H1 (cell line): ENCODE measurements around the gene METRNL. TPM values are rescaled to one million over a fixed set of nuclear protein-coding genes. Genes with fewer than 3 reads are reported as not detected.

Experiments used
- CTCF ChIA-PET: fragments of 300-600 bp; sonication (Branson Sonifier 250); formaldehyde crosslinking; loops from one replicate; lab custom pipeline; 2021; ENCODE audit not compliant: partially characterized antibody; lab: Charles Lee
- POLR2A ChIA-PET: fragments of 300-600 bp; sonication (Branson Sonifier 250); formaldehyde crosslinking; loops from one replicate; lab custom pipeline; 2021; ENCODE audit warnings: inconsistent platforms; ENCODE audit not compliant: partially characterized antibody; lab: Charles Lee
- DNase-seq, 2 experiments: peaks; one replicate each; pipeline versions ENCODE4 v3.0.0 to v3.0.0-alpha.2; 2010 to 2022; ENCODE audit warnings: low spot score in 2 of 2, low read depth in 1 of 2, mixed read lengths in 1 of 2
- FAIRE-seq: peaks from 2 replicates; lab custom pipeline; 2011; peaks lifted over from hg19 to GRCh38; lab: Jason Lieb, UNC
- H2AFZ ChIP-seq: 2 replicates; pipeline ENCODE4 v1.8.1; 2012; ENCODE audit warnings: low read length, inconsistent platforms
- H2AK5ac ChIP-seq: 2 replicates; pipeline ENCODE4 v1.6.1; 2013; ENCODE audit warnings: low read depth, low read length
- H2BK120ac ChIP-seq: replicated peaks from 2 replicates; pipeline ENCODE3; 2013; ENCODE audit warnings: low read depth, low read length, inconsistent platforms
- H2BK12ac ChIP-seq: 2 replicates; pipeline ENCODE4 v1.6.1; 2013; ENCODE audit warnings: low read depth, low read length
- H2BK15ac ChIP-seq: 2 replicates; pipeline ENCODE4 v1.6.1; 2013; ENCODE audit warnings: low read length
- H2BK20ac ChIP-seq: 2 replicates; pipeline ENCODE4 v1.6.1; 2013; ENCODE audit warnings: low read length
- H2BK5ac ChIP-seq: 2 replicates; pipeline ENCODE4 v1.6.1; 2013; ENCODE audit warnings: low read depth, low read length
- H3K14ac ChIP-seq: 2 replicates; pipeline ENCODE4 v1.6.1; 2013; ENCODE audit warnings: inconsistent platforms; ENCODE audit not compliant: insufficient read length
- H3K18ac ChIP-seq: 2 replicates; pipeline ENCODE4 v1.6.1; 2013; ENCODE audit warnings: low read length; ENCODE audit errors: extremely low read depth
- H3K23ac ChIP-seq: 2 replicates; pipeline ENCODE4 v1.6.1; 2013; ENCODE audit warnings: inconsistent platforms; ENCODE audit not compliant: insufficient read length
- H3K23me2 ChIP-seq: 2 replicates; pipeline ENCODE4 v1.6.1; 2013; ENCODE audit warnings: low read depth, low read length
- H3K27ac ChIP-seq: 2 replicates; pipeline ENCODE4 v1.6.1; 2011; ENCODE audit warnings: low read depth, low read length, inconsistent platforms
- H3K27me3 ChIP-seq, 4 experiments: replicated peaks in 1 of 4; 1 replicate in 1 of 4; 2 replicates in 3 of 4; pipeline versions ENCODE4 v1.6.1 to v1.8.1; 2011 to 2013; ENCODE audit warnings: low read length in 3 of 4, mild to moderate bottlenecking in 3 of 4, inconsistent platforms in 2 of 4, mixed read lengths in 2 of 4, moderate library complexity in 1 of 4; ENCODE audit not compliant: control insufficient read depth in 3 of 4, insufficient read depth in 3 of 4; ENCODE audit errors: extremely low read depth in 1 of 4
- H3K36me3 ChIP-seq, 4 experiments: 2 replicates each; pipeline versions ENCODE4 v1.6.1 to v1.8.1; 2011 to 2013; ENCODE audit warnings: mild to moderate bottlenecking in 4 of 4, low read length in 3 of 4, moderate library complexity in 2 of 4, control low read depth in 1 of 4, inconsistent platforms in 1 of 4; ENCODE audit not compliant: insufficient read depth in 4 of 4, control insufficient read depth in 2 of 4
- H3K4ac ChIP-seq: replicated peaks from 2 replicates; pipeline ENCODE3; 2013; ENCODE audit warnings: low read length, low read depth, mixed read lengths, inconsistent platforms; ENCODE audit not compliant: insufficient read length
- H3K4me1 ChIP-seq, 4 experiments: replicated peaks in 1 of 4; 1 replicate in 1 of 4; 2 replicates in 3 of 4; pipeline versions ENCODE4 v1.6.1 to v1.8.1; 2011 to 2013; ENCODE audit warnings: low read length in 3 of 4, inconsistent platforms in 2 of 4, mixed read lengths in 1 of 4; ENCODE audit not compliant: insufficient read depth in 4 of 4, control insufficient read depth in 3 of 4
- H3K4me2 ChIP-seq, 2 experiments: 2 replicates each; pipeline versions ENCODE4 v1.6.1 to v1.8.1; 2011 to 2013; ENCODE audit warnings: low read depth in 2 of 2, low read length in 2 of 2, control low read depth in 1 of 2, inconsistent platforms in 1 of 2, mild to moderate bottlenecking in 1 of 2; ENCODE audit not compliant: insufficient read depth in 1 of 2
- H3K4me3 ChIP-seq, 4 experiments: fragments of 200-600, 300-600 bp in 1 of 4; sonication (generic), shearing (Covaris generic), sonication (Bioruptor Twin) in 1 of 4; 2 replicates each; pipeline versions ENCODE4 v1.5.1 to v1.8.1; 2011 to 2016; ENCODE audit warnings: low read length in 4 of 4, low read depth in 3 of 4, control low read depth in 2 of 4, inconsistent platforms in 2 of 4, mild to moderate bottlenecking in 2 of 4, mixed read lengths in 1 of 4, moderate library complexity in 1 of 4; ENCODE audit not compliant: insufficient read depth in 2 of 4; ENCODE audit errors: extremely low read depth in 1 of 4
- H3K56ac ChIP-seq: replicated peaks from 2 replicates; pipeline ENCODE3; 2013; ENCODE audit warnings: low read depth, mild to moderate bottlenecking, mixed read lengths, low read length, inconsistent platforms; ENCODE audit not compliant: insufficient read length
- H3K79me1 ChIP-seq: 2 replicates; pipeline ENCODE4 v1.6.1; 2013; ENCODE audit warnings: low read depth, low read length, control low read depth
- H3K79me2 ChIP-seq, 2 experiments: 2 replicates each; pipeline versions ENCODE4 v1.6.1 to v1.8.1; 2012 to 2013; ENCODE audit warnings: low read length in 2 of 2, mild to moderate bottlenecking in 2 of 2, inconsistent platforms in 1 of 2; ENCODE audit not compliant: insufficient read depth in 2 of 2, control insufficient read depth in 1 of 2
- H3K9ac ChIP-seq, 4 experiments: replicated peaks in 1 of 4; 1 replicate in 1 of 4; 2 replicates in 3 of 4; pipeline versions ENCODE4 v1.6.1 to v1.8.1; 2011 to 2013; ENCODE audit warnings: low read depth in 3 of 4, low read length in 3 of 4, control low read depth in 2 of 4, mild to moderate bottlenecking in 2 of 4, moderate library complexity in 2 of 4, inconsistent platforms in 1 of 4; ENCODE audit errors: extremely low read depth in 1 of 4
- H3K9me3 ChIP-seq, 2 experiments: 2 replicates each; pipeline versions ENCODE4 v1.6.1 to v1.8.1; 2012 to 2013; ENCODE audit warnings: mild to moderate bottlenecking in 2 of 2, moderate library complexity in 2 of 2, control low read depth in 1 of 2, inconsistent platforms in 1 of 2, low read depth in 1 of 2, low read length in 1 of 2, mixed read lengths in 1 of 2; ENCODE audit not compliant: insufficient read depth in 2 of 2
- H4K20me1 ChIP-seq, 2 experiments: replicated peaks in 1 of 2; 2 replicates each; pipeline versions ENCODE3 to v1.8.1; 2011 to 2013; ENCODE audit warnings: inconsistent platforms in 2 of 2, low read length in 2 of 2, mild to moderate bottlenecking in 1 of 2; ENCODE audit not compliant: insufficient read depth in 2 of 2, control insufficient read depth in 1 of 2
- H4K5ac ChIP-seq: 2 replicates; pipeline ENCODE4 v1.6.1; 2013; ENCODE audit warnings: low read length, low read depth, mixed read lengths, inconsistent platforms; ENCODE audit not compliant: insufficient read length
- H4K8ac ChIP-seq: 2 replicates; pipeline ENCODE4 v1.8.0; 2013; ENCODE audit warnings: mild to moderate bottlenecking, moderate library complexity, low read length, inconsistent platforms; ENCODE audit not compliant: insufficient read depth; ENCODE audit errors: extremely low read depth
- H4K91ac ChIP-seq: replicated peaks from 2 replicates; pipeline ENCODE3; 2013; ENCODE audit warnings: low read length, mixed read lengths, inconsistent platforms; ENCODE audit not compliant: insufficient read length
- SUZ12 ChIP-seq: fragments of 200-600 bp; sonication (generic); IDR thresholded peaks from 2 replicates; pipeline ENCODE4 v1.6.1; 2012; ENCODE audit warnings: mild to moderate bottlenecking, inconsistent platforms, low read length, moderate library complexity, mixed read lengths
- WGBS, 2 experiments: shearing (Covaris generic) in 1 of 2; methylation state at CpG; one replicate each; pipeline versions ENCODE4 v1.1.6 to v1.1.7; 2013 to 2015; ENCODE audit warnings: low lambda C conversion rate in 2 of 2, mixed read lengths in 2 of 2, inconsistent platforms in 1 of 2, low coverage in 1 of 2, missing lambda C conversion rate in 1 of 2; ENCODE audit not compliant: insufficient replicate concordance in 2 of 2, insufficient coverage in 1 of 2, insufficient read length in 1 of 2; ENCODE audit errors: extremely low coverage in 1 of 2, missing lambda C conversion rate in 1 of 2; 5-methylcytosine and 5-hydroxymethylcytosine counted together
- polyA plus RNA-seq, 7 experiments: library from polyadenylated mRNA; depleted of rRNA in 3 of 7; stranded (reverse) in 5 of 7; unstranded in 2 of 7; fragments of >200 nt in 5 of 7; fragments of 200-250 nt in 2 of 7; gene quantifications; 1 replicate in 5 of 7; 2 replicates in 1 of 7; 4 replicates in 1 of 7; pipeline versions ENCODE4 v1.2.1 to v1.2.3, GENCODE V29; 2011 to 2013; ENCODE audit warnings: missing spikeins in 2 of 7, mixed read lengths in 2 of 7
- total RNA-seq: library from RNA; stranded (reverse); fragmentation: NEBNext Ultra II Directional; extraction: Animal tissue kit (Norgen Biotek cat#: 25700); gene quantifications from 2 replicates; pipeline ENCODE4 v1.2.1, GENCODE V29; 2021
- TF ChIP-seq, protein P1 (sequence below), 3 experiments: IDR thresholded peaks; 1 replicate in 2 of 3; 2 replicates in 1 of 3; pipeline versions ENCODE4 v1.5.1 to v1.6.1; 2011; ENCODE audit warnings: low read length in 3 of 3, mild to moderate bottlenecking in 3 of 3, inconsistent platforms in 2 of 3, low read depth in 1 of 3, moderate library complexity in 1 of 3; ENCODE audit not compliant: insufficient read depth in 1 of 3; ENCODE audit errors: control extremely low read depth in 1 of 3

Gene METRNL
- total and polyA plus RNA-seq, 2 of the 8 experiments (the other 6 are each of a cell fraction or from before 2014, with no cell fraction given): 13.9 to 14.2 TPM

DNA sequence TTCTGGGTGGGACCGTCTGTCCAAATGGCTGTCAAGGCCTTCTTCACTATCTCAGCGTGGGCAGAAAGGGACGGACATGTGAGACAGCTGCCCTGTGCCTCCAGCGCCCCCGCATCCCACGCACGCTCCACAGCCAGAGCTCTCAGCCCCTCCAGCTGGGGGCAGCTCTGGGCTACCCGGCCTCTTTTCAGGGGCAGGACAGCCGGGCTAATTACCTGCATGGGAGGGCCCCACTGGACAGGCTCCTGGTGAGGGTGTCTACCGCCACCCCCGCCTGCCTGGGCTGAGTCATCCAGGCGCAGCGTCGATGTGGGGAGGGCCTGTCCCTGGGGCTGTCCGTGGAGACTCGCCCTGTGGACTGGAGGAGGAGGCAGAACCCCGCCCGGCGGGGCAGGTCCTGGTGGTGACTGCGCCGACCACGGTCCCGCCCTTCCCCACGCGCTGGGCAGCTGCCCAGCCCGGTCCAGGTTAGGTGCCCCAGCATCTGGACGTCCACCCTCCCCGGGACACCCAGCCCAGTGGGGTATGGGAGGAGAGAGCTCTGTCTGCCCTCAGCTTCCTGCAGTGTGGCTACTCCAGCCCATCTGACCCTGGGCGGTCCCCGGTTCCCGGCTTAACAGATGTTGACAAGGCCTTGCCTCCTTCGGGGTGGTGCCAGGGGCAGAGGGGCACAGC is 5.9 kb upstream of the METRNL start:
- Histone ChIP-seq H2BK20ac (no peak overlapping the region), H3K9ac (no peak overlapping the region), H3K23ac (no peak overlapping the region), H2AFZ (no peak overlapping the region), H3K4me3 (no peak overlapping the region), H3K79me2 (no peaks in the 10 kb centered on the region), H2BK12ac (no peak overlapping the region), H3K36me3 (no peaks in the 10 kb centered on the region), H4K8ac (peak overlapping the region; percentile 29; the same call in 1 of the 2 replicates), H3K79me1 (no peaks in the 10 kb centered on the region), H3K27ac (no peak overlapping the region), H2BK120ac (no peak overlapping the region), H3K4me1 (peaks cover 3 to 6% (median 3%) of the 10 kb centered on the region in 4 experiments; a peak in 6 of 7 replicates), H3K4me2 (no peak overlapping the region), H2BK15ac (no peak overlapping the region), H3K18ac (no peak overlapping the region), H4K20me1 (peaks cover 0 to 6% of the 10 kb centered on the region in 2 experiments), H3K23me2 (peaks cover 2% of the 10 kb centered on the region; the same call in 1 of the 2 replicates), H3K4ac (no peak overlapping the region), H4K91ac (peak overlapping the region; percentile 6), H4K5ac (no peak overlapping the region), H3K56ac (no peak overlapping the region), H2BK5ac (no peak overlapping the region), H3K9me3 (no peaks in the 10 kb centered on the region), H2AK5ac (no peak overlapping the region), H3K27me3 (peaks cover 10 to 20% (median 19%) of the 10 kb centered on the region in 4 experiments), H3K14ac (no peak overlapping the region)
- 86% methylated on average over 17 of the region's 32 CpGs; no CpG with 5 or more reads in 1 of the 2 experiments for WGBS, 2 experiments
- CTCF ChIA-PET: interaction anchor here (0.7 to 2.4 kb wide), 4 partner anchors 10 to 292 kb away, joined by 3 to 8 read pairs (median 6); no protein-coding TSS in a partner anchor
- no peak for DNase-seq
- no peak for FAIRE-seq
- POLR2A ChIA-PET: interaction anchor here (0.9 kb wide), 1 partner anchor 10 kb away, joined by 3 read pairs; no protein-coding TSS in a partner anchor
- no peak for TF ChIP-seq SUZ12
- TF ChIP-seq, protein P1, sequence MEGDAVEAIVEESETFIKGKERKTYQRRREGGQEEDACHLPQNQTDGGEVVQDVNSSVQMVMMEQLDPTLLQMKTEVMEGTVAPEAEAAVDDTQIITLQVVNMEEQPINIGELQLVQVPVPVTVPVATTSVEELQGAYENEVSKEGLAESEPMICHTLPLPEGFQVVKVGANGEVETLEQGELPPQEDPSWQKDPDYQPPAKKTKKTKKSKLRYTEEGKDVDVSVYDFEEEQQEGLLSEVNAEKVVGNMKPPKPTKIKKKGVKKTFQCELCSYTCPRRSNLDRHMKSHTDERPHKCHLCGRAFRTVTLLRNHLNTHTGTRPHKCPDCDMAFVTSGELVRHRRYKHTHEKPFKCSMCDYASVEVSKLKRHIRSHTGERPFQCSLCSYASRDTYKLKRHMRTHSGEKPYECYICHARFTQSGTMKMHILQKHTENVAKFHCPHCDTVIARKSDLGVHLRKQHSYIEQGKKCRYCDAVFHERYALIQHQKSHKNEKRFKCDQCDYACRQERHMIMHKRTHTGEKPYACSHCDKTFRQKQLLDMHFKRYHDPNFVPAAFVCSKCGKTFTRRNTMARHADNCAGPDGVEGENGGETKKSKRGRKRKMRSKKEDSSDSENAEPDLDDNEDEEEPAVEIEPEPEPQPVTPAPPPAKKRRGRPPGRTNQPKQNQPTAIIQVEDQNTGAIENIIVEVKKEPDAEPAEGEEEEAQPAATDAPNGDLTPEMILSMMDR (IDR thresholded peaks at IDR 0.05; ENCODE audit: control extremely low read depth in 1 of 3, insufficient read depth in 1 of 3, low read depth in 1 of 3, low read length in 3 of 3): peak in 1 of 3 experiments; percentile 16; a peak in 1 of 4 replicates
